Panc1 (cell line): ENCODE measurements around the gene EED.

Experiments
- TCF7L2 ChIP-seq: IDR thresholded peaks from 2 replicates; pipeline ENCODE4 v1.6.1; 2011; ENCODE audit warnings: mild to moderate bottlenecking, low read depth, low read length, inconsistent platforms
- TF ChIP-seq, protein P1 (sequence below): fragments of 450-650 bp; IDR thresholded peaks from 2 replicates; pipeline ENCODE4 v1.5.1; 2017; ENCODE audit warnings: mild to moderate bottlenecking
- TF ChIP-seq, protein P2 (sequence below), 2 experiments: IDR thresholded peaks; 2 replicates each; pipeline ENCODE4 v1.6.1; 2011 to 2012; ENCODE audit warnings: low read depth in 2 of 2, control low read depth in 1 of 2, low read length in 1 of 2, mild to moderate bottlenecking in 1 of 2, moderate library complexity in 1 of 2; ENCODE audit not compliant: insufficient read depth in 1 of 2

GRCh38 chr11:86264649-86265048, 20.1 kb downstream of the EED start:
- TF ChIP-seq, protein P1, sequence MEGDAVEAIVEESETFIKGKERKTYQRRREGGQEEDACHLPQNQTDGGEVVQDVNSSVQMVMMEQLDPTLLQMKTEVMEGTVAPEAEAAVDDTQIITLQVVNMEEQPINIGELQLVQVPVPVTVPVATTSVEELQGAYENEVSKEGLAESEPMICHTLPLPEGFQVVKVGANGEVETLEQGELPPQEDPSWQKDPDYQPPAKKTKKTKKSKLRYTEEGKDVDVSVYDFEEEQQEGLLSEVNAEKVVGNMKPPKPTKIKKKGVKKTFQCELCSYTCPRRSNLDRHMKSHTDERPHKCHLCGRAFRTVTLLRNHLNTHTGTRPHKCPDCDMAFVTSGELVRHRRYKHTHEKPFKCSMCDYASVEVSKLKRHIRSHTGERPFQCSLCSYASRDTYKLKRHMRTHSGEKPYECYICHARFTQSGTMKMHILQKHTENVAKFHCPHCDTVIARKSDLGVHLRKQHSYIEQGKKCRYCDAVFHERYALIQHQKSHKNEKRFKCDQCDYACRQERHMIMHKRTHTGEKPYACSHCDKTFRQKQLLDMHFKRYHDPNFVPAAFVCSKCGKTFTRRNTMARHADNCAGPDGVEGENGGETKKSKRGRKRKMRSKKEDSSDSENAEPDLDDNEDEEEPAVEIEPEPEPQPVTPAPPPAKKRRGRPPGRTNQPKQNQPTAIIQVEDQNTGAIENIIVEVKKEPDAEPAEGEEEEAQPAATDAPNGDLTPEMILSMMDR, result no peak
- TF ChIP-seq, protein P2, sequence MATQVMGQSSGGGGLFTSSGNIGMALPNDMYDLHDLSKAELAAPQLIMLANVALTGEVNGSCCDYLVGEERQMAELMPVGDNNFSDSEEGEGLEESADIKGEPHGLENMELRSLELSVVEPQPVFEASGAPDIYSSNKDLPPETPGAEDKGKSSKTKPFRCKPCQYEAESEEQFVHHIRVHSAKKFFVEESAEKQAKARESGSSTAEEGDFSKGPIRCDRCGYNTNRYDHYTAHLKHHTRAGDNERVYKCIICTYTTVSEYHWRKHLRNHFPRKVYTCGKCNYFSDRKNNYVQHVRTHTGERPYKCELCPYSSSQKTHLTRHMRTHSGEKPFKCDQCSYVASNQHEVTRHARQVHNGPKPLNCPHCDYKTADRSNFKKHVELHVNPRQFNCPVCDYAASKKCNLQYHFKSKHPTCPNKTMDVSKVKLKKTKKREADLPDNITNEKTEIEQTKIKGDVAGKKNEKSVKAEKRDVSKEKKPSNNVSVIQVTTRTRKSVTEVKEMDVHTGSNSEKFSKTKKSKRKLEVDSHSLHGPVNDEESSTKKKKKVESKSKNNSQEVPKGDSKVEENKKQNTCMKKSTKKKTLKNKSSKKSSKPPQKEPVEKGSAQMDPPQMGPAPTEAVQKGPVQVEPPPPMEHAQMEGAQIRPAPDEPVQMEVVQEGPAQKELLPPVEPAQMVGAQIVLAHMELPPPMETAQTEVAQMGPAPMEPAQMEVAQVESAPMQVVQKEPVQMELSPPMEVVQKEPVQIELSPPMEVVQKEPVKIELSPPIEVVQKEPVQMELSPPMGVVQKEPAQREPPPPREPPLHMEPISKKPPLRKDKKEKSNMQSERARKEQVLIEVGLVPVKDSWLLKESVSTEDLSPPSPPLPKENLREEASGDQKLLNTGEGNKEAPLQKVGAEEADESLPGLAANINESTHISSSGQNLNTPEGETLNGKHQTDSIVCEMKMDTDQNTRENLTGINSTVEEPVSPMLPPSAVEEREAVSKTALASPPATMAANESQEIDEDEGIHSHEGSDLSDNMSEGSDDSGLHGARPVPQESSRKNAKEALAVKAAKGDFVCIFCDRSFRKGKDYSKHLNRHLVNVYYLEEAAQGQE (IDR thresholded peaks at IDR 0.05; ENCODE audit: insufficient read depth in 1 of 2, low read depth in 2 of 2, low read length in 1 of 2), result no peak
- TF ChIP-seq TCF7L2, result no peak
